ENCODE data around the gene ARL6IP1.
A peak's percentile ranks its signal among the peaks of the same experiment; 100 is the strongest.

The ARL6IP1 gene

GRCh38 chr16:18801145-18801972 lies at the start of gene ARL6IP1:
ARL6IP1 (minus strand) TSS chr16:18801549; CDS start chr16:18801466, 83 bp downstream.
- DNase-seq, result peak; percentile 100
- TF ChIP-seq POLR2A (IDR thresholded peaks at IDR 0.05; ENCODE audit: low read length), result peak; percentile 100
- TF ChIP-seq GATA1 (IDR thresholded peaks at IDR 0.05; ENCODE audit: low read depth, low read length), result no peak

- TF ChIP-seq POLR2A (IDR thresholded peaks at IDR 0.05; ENCODE audit: low read length), result no peak
- TF ChIP-seq GATA1 (IDR thresholded peaks at IDR 0.05; ENCODE audit: low read depth, low read length), result no peak
These were observed 45.1 kb upstream of the ARL6IP1 start for GRCh38 chr16:18846416-18846815.

GRCh38 chr16:18842565-18842964 lies 41.2 kb upstream of the ARL6IP1 start:
- DNase-seq, result no peak
- TF ChIP-seq GATA1 (IDR thresholded peaks at IDR 0.05; ENCODE audit: low read depth, low read length), result no peak
- TF ChIP-seq POLR2A (IDR thresholded peaks at IDR 0.05; ENCODE audit: low read length), result no peak

More at GRCh38 chr16:18846416-18846815, 45.1 kb upstream of the ARL6IP1 start:
- no peak for DNase-seq

- TF ChIP-seq POLR2A (IDR thresholded peaks at IDR 0.05; ENCODE audit: low read length), result no peak
- TF ChIP-seq GATA1 (IDR thresholded peaks at IDR 0.05; ENCODE audit: low read depth, low read length), result no peak
- no peak for DNase-seq
These were observed 40.6 kb upstream of the ARL6IP1 start for GRCh38 chr16:18841833-18842525.

GRCh38 chr16:18839555-18839954 lies 38.2 kb upstream of the ARL6IP1 start:
- TF ChIP-seq POLR2A (IDR thresholded peaks at IDR 0.05; ENCODE audit: low read length), result no peak
- no peak for TF ChIP-seq GATA1 (IDR thresholded peaks at IDR 0.05; ENCODE audit: low read depth, low read length)
- DNase-seq, result no peak

- TF ChIP-seq GATA1 (IDR thresholded peaks at IDR 0.05; ENCODE audit: low read depth, low read length), result no peak
- TF ChIP-seq POLR2A (IDR thresholded peaks at IDR 0.05; ENCODE audit: low read length), result no peak
- no peak for DNase-seq
These were observed 35.4 kb upstream of the ARL6IP1 start for GRCh38 chr16:18836702-18837101.

- TF ChIP-seq POLR2A (IDR thresholded peaks at IDR 0.05; ENCODE audit: low read length) (no peak), GATA1 (IDR thresholded peaks at IDR 0.05; ENCODE audit: low read depth, low read length) (no peak)
- peak in 1 of 2 experiments; percentile 18 for DNase-seq
These were observed 33.5 kb upstream of the ARL6IP1 start for GRCh38 chr16:18834864-18835263.

- DNase-seq, result no peak
- TF ChIP-seq POLR2A (IDR thresholded peaks at IDR 0.05; ENCODE audit: low read length) (no peak), GATA1 (IDR thresholded peaks at IDR 0.05; ENCODE audit: low read depth, low read length) (no peak)
These were observed 32.6 kb upstream of the ARL6IP1 start for GRCh38 chr16:18833707-18834505.

GRCh38 chr16:18832613-18833012 lies 31.3 kb upstream of the ARL6IP1 start:
- TF ChIP-seq POLR2A (IDR thresholded peaks at IDR 0.05; ENCODE audit: low read length), result no peak
- no peak for TF ChIP-seq GATA1 (IDR thresholded peaks at IDR 0.05; ENCODE audit: low read depth, low read length)
- DNase-seq, result no peak

GRCh38 chr16:18832006-18832405 lies 30.7 kb upstream of the ARL6IP1 start:
- DNase-seq, result no peak
- TF ChIP-seq GATA1 (IDR thresholded peaks at IDR 0.05; ENCODE audit: low read depth, low read length) (no peak), POLR2A (IDR thresholded peaks at IDR 0.05; ENCODE audit: low read length) (no peak)

GRCh38 chr16:18829251-18829650 lies 27.9 kb upstream of the ARL6IP1 start:
- DNase-seq, result no peak
- TF ChIP-seq POLR2A (IDR thresholded peaks at IDR 0.05; ENCODE audit: low read length), result no peak
- no peak for TF ChIP-seq GATA1 (IDR thresholded peaks at IDR 0.05; ENCODE audit: low read depth, low read length)

GRCh38 chr16:18827890-18828289 lies 26.5 kb upstream of the ARL6IP1 start:
- no peak for DNase-seq

GRCh38 chr16:18816286-18816685 lies 14.9 kb upstream of the ARL6IP1 start:
- TF ChIP-seq POLR2A (IDR thresholded peaks at IDR 0.05; ENCODE audit: low read length) (no peak), GATA1 (IDR thresholded peaks at IDR 0.05; ENCODE audit: low read depth, low read length) (no peak)
- DNase-seq, result no peak

More at GRCh38 chr16:18827890-18828289, 26.5 kb upstream of the ARL6IP1 start:
- TF ChIP-seq GATA1 (IDR thresholded peaks at IDR 0.05; ENCODE audit: low read depth, low read length) (no peak), POLR2A (IDR thresholded peaks at IDR 0.05; ENCODE audit: low read length) (no peak)

GRCh38 chr16:18811925-18812324 lies 10.6 kb upstream of the ARL6IP1 start:
- TF ChIP-seq POLR2A (IDR thresholded peaks at IDR 0.05; ENCODE audit: low read length), result no peak
- TF ChIP-seq GATA1 (IDR thresholded peaks at IDR 0.05; ENCODE audit: low read depth, low read length), result no peak
- DNase-seq, result no peak
